Mesothelial cell of epicardium (in vitro differentiated cells): ENCODE data around the gene TBC1D8. TPM values are rescaled to one million over a fixed set of nuclear protein-coding genes. Genes with fewer than 3 reads are reported as not detected.

Experiments
- DNase-seq, 2 experiments: peaks; one replicate each; pipeline ENCODE4 v3.0.0; 2021; ENCODE audit warnings: low spot score in 2 of 2; ENCODE audit not compliant: unreplicated experiment in 2 of 2
- H3K27ac Mint-ChIP-seq: 2 replicates; pipeline ENCODE4 v1.8.0; 2021; ENCODE audit warnings: mixed read lengths
- H3K27me3 Mint-ChIP-seq: 2 replicates; pipeline ENCODE4 v1.8.0; 2021; ENCODE audit warnings: low read depth, mixed read lengths
- H3K36me3 Mint-ChIP-seq: 2 replicates; pipeline ENCODE4 v1.8.0; 2021; ENCODE audit warnings: mixed read lengths
- H3K4me1 Mint-ChIP-seq: 2 replicates; pipeline ENCODE4 v1.8.0; 2021; ENCODE audit warnings: mixed read lengths
- H3K4me3 Mint-ChIP-seq: 2 replicates; pipeline ENCODE4 v1.8.0; 2021; ENCODE audit warnings: mild to moderate bottlenecking, moderate library complexity, mixed read lengths
- H3K9me3 Mint-ChIP-seq: 2 replicates; pipeline ENCODE4 v1.8.0; 2021; ENCODE audit warnings: mixed read lengths
- total RNA-seq: library from RNA; stranded (reverse); gene quantifications from 3 replicates; pipeline ENCODE4 v1.2.1, GENCODE V29; 2021
- TF ChIP-seq, protein P1 (sequence below): fragments of 200-600 bp; sonication (generic); IDR thresholded peaks from one replicate; pipeline ENCODE4 v1.5.0; 2021; ENCODE audit warnings: antibody characterized with exemption; ENCODE audit not compliant: unreplicated experiment

TBC1D8 gene
- total RNA-seq, 1 donor from 2014 or later: 12.7 TPM

- peaks cover 11% of the 10 kb centered on the region for H3K4me1 Mint-ChIP-seq
- no peak overlapping the region for H3K4me3 Mint-ChIP-seq
- peaks cover 4% of the 10 kb centered on the region for H3K9me3 Mint-ChIP-seq
- TF ChIP-seq, protein P1, sequence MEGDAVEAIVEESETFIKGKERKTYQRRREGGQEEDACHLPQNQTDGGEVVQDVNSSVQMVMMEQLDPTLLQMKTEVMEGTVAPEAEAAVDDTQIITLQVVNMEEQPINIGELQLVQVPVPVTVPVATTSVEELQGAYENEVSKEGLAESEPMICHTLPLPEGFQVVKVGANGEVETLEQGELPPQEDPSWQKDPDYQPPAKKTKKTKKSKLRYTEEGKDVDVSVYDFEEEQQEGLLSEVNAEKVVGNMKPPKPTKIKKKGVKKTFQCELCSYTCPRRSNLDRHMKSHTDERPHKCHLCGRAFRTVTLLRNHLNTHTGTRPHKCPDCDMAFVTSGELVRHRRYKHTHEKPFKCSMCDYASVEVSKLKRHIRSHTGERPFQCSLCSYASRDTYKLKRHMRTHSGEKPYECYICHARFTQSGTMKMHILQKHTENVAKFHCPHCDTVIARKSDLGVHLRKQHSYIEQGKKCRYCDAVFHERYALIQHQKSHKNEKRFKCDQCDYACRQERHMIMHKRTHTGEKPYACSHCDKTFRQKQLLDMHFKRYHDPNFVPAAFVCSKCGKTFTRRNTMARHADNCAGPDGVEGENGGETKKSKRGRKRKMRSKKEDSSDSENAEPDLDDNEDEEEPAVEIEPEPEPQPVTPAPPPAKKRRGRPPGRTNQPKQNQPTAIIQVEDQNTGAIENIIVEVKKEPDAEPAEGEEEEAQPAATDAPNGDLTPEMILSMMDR: no peak
- no peak for DNase-seq
- H3K27ac Mint-ChIP-seq: no peak overlapping the region
- no peaks in the 10 kb centered on the region for H3K27me3 Mint-ChIP-seq
- H3K36me3 Mint-ChIP-seq: no peaks in the 10 kb centered on the region
Observed at GRCh38 chr2:101140237-101140636, 10.9 kb downstream of the TBC1D8 start.

DNA sequence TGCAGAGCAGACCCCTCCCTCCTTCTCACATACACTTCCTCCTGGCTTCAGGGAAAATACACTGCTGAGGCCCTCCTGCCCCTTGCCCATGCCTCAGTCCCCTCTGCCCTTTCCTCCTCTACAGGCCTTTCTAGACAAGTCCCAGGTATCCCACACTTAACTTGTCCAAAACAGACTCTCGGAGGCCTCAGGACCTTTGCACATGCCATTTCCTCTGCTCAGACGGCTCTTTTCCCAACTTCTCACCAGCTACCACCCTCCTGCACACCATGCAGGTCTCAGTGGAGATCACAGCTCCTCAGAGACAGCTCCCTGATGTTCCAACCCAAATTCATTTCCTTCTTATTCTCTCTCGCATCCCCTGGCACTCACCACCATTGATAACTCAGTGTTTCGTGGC lies 11.7 kb downstream of the TBC1D8 start:
- H3K27ac Mint-ChIP-seq: no peak overlapping the region

GRCh38 chr2:101135412-101136296 lies 15.5 kb downstream of the TBC1D8 start:
- DNase-seq: no peak
- no peaks in the 10 kb centered on the region for H3K36me3 Mint-ChIP-seq
- no peaks in the 10 kb centered on the region for H3K27me3 Mint-ChIP-seq
- H3K4me3 Mint-ChIP-seq: no peak overlapping the region
- no peak overlapping the region for H3K27ac Mint-ChIP-seq
- TF ChIP-seq, protein P1: no peak
- H3K4me1 Mint-ChIP-seq: peaks cover 2% of the 10 kb centered on the region
- no peaks in the 10 kb centered on the region for H3K9me3 Mint-ChIP-seq

More for the DNA sequence above, 11.7 kb downstream of the TBC1D8 start:
- no peaks in the 10 kb centered on the region for H3K36me3 Mint-ChIP-seq
- H3K4me1 Mint-ChIP-seq: peaks cover 6% of the 10 kb centered on the region
- DNase-seq: no peak
- TF ChIP-seq, protein P1: no peak
- H3K4me3 Mint-ChIP-seq: no peak overlapping the region
- H3K9me3 Mint-ChIP-seq: peaks cover 4% of the 10 kb centered on the region
- no peaks in the 10 kb centered on the region for H3K27me3 Mint-ChIP-seq

GRCh38 chr2:101133492-101134100 lies 17.6 kb downstream of the TBC1D8 start:
- H3K27ac Mint-ChIP-seq: no peak overlapping the region
- no peaks in the 10 kb centered on the region for H3K4me1 Mint-ChIP-seq
- H3K9me3 Mint-ChIP-seq: no peaks in the 10 kb centered on the region
- no peak overlapping the region for H3K4me3 Mint-ChIP-seq
- H3K27me3 Mint-ChIP-seq: no peaks in the 10 kb centered on the region
- no peak for DNase-seq
- H3K36me3 Mint-ChIP-seq: no peaks in the 10 kb centered on the region
- TF ChIP-seq, protein P1: no peak

DNA sequence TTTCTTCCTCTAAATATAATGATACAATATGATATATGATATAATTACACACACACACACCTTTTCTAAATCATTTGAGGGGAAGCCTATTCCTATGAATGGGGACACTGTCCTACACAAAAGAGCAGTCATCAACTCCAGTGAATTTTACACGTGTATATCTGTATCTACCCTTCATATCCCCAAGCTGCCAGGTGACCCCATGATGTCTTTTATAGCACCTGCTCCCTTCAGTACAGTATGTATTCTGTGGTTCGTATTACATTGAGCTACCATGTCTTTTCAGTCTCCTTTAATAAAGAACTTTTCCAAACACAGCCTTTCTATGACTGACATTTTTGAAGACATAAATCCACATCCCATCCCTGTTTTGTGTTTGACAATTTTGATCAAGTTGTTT lies 19.0 kb downstream of the TBC1D8 start:
- Mint-ChIP-seq H3K27me3 (no peaks in the 10 kb centered on the region), H3K9me3 (no peaks in the 10 kb centered on the region), H3K4me1 (no peaks in the 10 kb centered on the region), H3K27ac (no peak overlapping the region), H3K36me3 (no peaks in the 10 kb centered on the region), H3K4me3 (no peak overlapping the region)
- TF ChIP-seq, protein P1: no peak
- no peak for DNase-seq
